Activated naive CD8-positive, alpha-beta T cell treated with anti-CD3 and anti-CD28 coated beads, Interleukin-2, amount 50 U/mL, for 24 hours (primary cell): Measurements from ENCODE around the gene BLVRA.
"Not testable (repeated sequence)": the region's sequence is repeated elsewhere in the genome, so short reads cannot be mapped to it uniquely, and the experiment has no call there.

Source experiments
- ATAC-seq: fragments of 150-1000 bp; cut with Tn5 transposase; one replicate; pipeline ENCODE4 v1.10.0; 2021
- DNase-seq: peaks from one replicate; pipeline ENCODE4 v3.0.0; 2021
- H3K27ac Mint-ChIP-seq: one replicate; pipeline ENCODE4 v1.8.0; 2021; ENCODE audit warnings: mild to moderate bottlenecking, mixed read lengths
- H3K27me3 Mint-ChIP-seq: one replicate; pipeline ENCODE4 v1.8.0; 2021; ENCODE audit warnings: mixed read lengths
- H3K36me3 Mint-ChIP-seq: one replicate; pipeline ENCODE4 v1.8.0; 2021; ENCODE audit warnings: low read depth, mixed read lengths
- H3K4me1 Mint-ChIP-seq: one replicate; pipeline ENCODE4 v1.8.0; 2021; ENCODE audit warnings: mixed read lengths
- H3K4me3 Mint-ChIP-seq: one replicate; pipeline ENCODE4 v1.8.0; 2021; ENCODE audit warnings: mild to moderate bottlenecking, moderate library complexity, mixed read lengths
- H3K9me3 Mint-ChIP-seq: one replicate; pipeline ENCODE4 v1.8.0; 2021; ENCODE audit warnings: mixed read lengths

The BLVRA gene

DNA sequence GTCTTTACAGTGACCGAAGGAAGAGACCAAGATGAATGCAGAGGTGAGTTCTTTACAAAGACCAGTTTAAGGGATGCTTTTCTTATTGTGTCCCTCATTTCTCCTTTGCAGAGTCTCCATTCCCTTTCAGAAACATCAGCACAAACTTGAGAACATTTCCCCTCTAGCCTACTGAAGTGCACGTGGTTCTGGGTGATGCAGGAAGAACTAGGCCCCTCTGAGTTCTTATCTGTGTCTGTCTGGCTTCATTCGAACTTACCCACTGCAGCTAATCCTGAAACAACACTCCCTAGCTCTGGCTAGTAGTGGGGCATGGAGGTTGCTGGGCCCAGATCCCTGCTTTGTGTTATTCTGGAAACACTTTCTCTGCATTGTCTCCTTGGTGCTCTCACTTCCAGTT is 12.6 kb downstream of the BLVRA start:
- ATAC-seq (no peak), DNase-seq (no peak)
- peaks cover 14% of the 10 kb centered on the region for H3K36me3 Mint-ChIP-seq
- no peaks in the 10 kb centered on the region for H3K27me3 Mint-ChIP-seq
- no peaks in the 10 kb centered on the region for H3K9me3 Mint-ChIP-seq
- H3K27ac Mint-ChIP-seq = no peak overlapping the region
- peaks cover 4% of the 10 kb centered on the region for H3K4me1 Mint-ChIP-seq
- no peak overlapping the region for H3K4me3 Mint-ChIP-seq

DNA sequence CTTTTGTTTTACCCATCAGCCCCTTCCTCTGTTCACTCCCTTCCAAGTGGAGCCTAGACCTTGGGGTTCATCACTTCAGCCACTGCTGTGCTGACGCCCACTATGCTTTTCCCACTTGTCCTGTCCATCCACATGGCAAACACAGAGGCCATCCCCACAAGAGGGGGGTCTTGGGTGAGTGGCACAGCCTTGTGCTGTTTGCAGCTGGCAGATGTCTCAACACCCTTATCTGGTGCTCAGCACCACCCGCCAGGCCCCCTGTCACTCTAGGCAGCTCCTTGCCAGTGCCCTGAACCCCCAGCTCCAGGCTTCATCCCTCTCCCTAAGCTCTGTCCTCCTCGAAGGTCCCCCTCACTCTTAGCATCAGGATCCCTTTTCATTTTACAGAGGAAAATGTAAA is 13.1 kb downstream of the BLVRA start:
- peaks cover 17% of the 10 kb centered on the region for H3K36me3 Mint-ChIP-seq
- no peaks in the 10 kb centered on the region for H3K9me3 Mint-ChIP-seq
- no peak for DNase-seq
- H3K27me3 Mint-ChIP-seq = no peaks in the 10 kb centered on the region
- no peak for ATAC-seq
- no peak overlapping the region for H3K4me3 Mint-ChIP-seq
- H3K27ac Mint-ChIP-seq = no peak overlapping the region
- peaks cover 4% of the 10 kb centered on the region for H3K4me1 Mint-ChIP-seq

DNA sequence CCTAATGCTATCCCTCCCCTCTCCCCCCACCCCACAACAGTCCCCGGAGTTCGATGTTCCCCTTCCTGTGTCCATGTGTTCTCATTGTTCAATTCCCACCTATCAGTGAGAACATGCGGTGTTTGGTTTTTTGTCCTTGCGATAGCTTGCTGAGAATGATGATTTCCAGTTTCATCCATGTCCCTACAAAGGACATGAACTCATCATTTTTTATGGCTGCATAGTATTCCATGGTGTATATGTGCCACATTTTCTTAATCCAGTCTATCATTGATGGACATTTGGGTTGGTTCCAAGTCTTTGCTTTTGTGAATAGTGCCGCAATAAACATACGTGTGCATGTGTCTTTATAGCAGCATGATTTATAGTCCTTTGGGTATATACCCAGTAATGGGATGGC is 14.8 kb downstream of the BLVRA start:
- not testable (repeated sequence) for H3K4me1 Mint-ChIP-seq

DNA sequence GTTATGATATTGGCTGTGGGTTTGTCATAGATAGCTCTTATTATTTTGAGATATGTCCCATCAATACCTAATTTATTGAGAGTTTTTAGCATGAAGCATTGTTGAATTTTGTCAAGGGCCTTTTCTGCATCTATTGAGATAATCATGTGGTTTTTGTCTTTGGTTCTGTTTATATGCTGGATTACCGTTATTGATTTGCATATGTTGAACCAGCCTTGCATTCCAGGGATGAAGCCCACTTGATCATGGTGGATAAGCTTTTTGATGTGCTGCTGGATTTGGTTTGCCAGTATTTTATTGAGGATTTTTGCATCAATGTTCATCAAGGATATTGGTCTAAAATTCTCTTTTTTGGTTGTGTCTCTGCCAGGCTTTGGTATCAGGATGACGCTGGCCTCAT is 16.8 kb downstream of the BLVRA start:
- H3K9me3 Mint-ChIP-seq, DNase-seq, H3K27me3 Mint-ChIP-seq, ATAC-seq, H3K27ac Mint-ChIP-seq, H3K4me3 Mint-ChIP-seq, H3K4me1 Mint-ChIP-seq: not testable (repeated sequence)
- peaks cover 26% of the 10 kb centered on the region for H3K36me3 Mint-ChIP-seq

More for the DNA sequence above, 14.8 kb downstream of the BLVRA start:
- not testable (repeated sequence) for DNase-seq, H3K27me3 Mint-ChIP-seq, H3K9me3 Mint-ChIP-seq, H3K4me3 Mint-ChIP-seq, H3K27ac Mint-ChIP-seq, ATAC-seq
- H3K36me3 Mint-ChIP-seq = peaks cover 20% of the 10 kb centered on the region

DNA sequence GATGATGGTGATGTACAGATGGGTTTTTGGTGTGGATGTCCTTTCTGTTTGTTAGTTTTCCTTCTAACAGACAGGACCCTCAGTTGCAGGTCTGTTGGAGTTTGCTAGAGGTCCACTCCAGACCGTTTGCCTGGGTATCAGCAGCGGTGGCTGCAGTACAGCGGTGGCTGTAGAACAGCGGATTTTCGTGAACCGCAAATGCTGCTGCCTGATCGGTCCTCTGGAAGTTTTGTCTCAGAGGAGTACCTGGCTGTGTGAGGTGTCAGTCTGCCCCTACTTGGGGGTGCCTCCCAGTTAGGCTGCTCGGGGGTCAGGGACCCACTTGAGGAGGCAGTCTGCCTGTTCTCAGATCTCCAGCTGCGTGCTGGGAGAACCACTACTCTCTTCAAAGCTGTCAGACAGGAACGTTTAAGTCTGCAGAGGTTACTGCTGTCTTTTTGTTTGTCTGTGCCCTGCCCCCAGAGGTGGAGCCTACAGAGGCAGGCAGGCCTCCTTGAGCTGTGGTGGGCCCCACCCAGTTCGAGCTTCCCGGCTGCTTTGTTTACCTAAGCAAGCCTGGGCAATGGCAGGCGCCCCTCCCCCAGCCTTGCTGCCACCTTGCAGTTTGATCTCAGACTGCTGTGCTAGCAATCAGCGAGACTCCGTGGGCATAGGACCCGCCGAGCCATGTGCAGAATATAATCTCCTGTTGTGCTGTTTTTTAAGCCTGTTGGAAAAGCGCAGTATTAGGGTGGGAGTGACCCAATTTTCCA is 20.0 kb downstream of the BLVRA start:
- not testable (repeated sequence) for H3K27ac Mint-ChIP-seq, DNase-seq

DNA sequence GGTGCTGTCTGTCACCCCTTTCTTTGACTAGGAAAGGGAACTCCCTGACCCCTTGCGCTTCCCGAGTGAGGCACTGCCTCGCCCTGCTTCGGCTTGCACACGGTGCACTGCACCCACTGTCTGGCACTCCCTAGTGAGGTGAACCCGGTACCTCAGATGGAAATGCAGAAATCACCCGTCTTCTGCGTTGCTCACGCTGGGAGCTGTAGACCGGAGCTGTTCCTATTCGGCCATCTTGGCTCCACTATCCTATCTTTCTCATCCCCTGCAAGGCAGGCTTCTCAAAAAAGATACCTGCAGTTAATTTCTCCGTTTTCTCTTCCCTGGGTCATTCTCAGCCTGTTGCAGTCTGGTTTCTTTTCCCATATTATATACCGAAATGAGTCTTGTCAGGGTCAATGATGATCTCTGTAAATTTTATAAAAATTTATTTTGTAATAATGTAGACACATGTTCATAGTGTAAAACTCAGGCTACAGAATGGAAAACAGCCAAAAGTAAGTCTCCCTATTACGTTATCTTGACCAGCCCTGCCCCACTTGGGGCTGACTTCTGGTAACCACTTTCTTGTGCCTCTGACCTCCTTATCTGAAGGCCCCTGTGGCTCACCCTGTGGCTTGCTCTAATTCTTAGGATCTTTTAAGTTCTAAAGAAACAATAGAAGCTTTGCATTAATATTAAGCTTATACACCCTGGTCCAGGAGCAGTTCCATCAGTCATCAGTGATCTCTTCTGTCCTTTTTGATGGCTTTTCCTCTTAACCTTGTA is 20.7 kb downstream of the BLVRA start:
- H3K4me3 Mint-ChIP-seq = no peak overlapping the region
- no peak overlapping the region for H3K27ac Mint-ChIP-seq
- H3K27me3 Mint-ChIP-seq = no peaks in the 10 kb centered on the region
- H3K9me3 Mint-ChIP-seq = no peaks in the 10 kb centered on the region
- DNase-seq = no peak
- no peak for ATAC-seq
- peaks cover 13% of the 10 kb centered on the region for H3K36me3 Mint-ChIP-seq
- peaks cover 3% of the 10 kb centered on the region for H3K4me1 Mint-ChIP-seq

More for the DNA sequence above, 20.0 kb downstream of the BLVRA start:
- H3K9me3 Mint-ChIP-seq, H3K4me1 Mint-ChIP-seq, H3K4me3 Mint-ChIP-seq, ATAC-seq, H3K27me3 Mint-ChIP-seq: not testable (repeated sequence)
- H3K36me3 Mint-ChIP-seq = peaks cover 16% of the 10 kb centered on the region

DNA sequence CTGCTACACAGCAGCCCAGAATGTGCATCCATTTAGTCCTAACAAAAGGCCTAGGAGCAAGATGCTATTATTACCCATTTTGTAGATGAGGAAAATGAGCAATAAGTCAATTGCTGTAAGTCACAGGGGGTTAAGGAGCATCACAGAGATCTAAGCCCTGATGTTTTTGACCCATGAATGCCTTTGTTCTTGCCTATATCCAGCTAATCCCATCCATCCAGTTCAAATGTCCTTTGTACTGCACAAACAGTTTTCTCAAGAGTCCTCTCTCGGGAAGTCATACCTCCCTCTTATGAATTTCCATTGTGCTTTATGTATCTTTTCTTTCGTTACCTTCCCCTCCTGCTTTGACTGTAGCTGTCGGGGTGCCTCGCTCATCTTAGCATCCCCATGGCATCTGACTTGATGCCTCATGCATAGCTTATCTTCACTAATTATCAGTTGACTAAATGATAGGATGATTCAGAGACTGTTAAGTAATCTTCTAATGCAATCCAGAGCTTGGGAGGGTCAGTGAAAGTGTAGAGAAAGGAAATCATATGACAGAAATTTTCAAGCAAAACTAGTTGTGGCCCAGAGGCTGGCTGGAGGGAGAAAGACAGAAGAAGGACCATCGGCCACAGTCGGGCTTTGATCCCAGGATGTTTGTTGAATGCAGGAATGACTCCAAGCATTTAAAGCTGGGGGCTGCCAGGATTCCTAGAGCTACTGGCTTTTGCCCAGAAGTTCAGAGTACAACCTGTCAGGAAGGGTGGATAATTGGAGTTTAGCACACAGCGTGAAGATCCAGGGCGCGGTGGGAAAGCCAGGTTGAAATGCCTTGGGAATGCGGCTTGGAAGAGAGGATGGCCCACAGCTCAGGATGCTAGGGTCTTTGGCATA is 23.5 kb downstream of the BLVRA start:
- ATAC-seq = no peak
- Mint-ChIP-seq H3K27me3 (no peaks in the 10 kb centered on the region), H3K4me3 (no peak overlapping the region), H3K27ac (no peak overlapping the region), H3K4me1 (peaks cover 14% of the 10 kb centered on the region), H3K9me3 (no peaks in the 10 kb centered on the region), H3K36me3 (peaks cover 10% of the 10 kb centered on the region)
- no peak for DNase-seq

DNA sequence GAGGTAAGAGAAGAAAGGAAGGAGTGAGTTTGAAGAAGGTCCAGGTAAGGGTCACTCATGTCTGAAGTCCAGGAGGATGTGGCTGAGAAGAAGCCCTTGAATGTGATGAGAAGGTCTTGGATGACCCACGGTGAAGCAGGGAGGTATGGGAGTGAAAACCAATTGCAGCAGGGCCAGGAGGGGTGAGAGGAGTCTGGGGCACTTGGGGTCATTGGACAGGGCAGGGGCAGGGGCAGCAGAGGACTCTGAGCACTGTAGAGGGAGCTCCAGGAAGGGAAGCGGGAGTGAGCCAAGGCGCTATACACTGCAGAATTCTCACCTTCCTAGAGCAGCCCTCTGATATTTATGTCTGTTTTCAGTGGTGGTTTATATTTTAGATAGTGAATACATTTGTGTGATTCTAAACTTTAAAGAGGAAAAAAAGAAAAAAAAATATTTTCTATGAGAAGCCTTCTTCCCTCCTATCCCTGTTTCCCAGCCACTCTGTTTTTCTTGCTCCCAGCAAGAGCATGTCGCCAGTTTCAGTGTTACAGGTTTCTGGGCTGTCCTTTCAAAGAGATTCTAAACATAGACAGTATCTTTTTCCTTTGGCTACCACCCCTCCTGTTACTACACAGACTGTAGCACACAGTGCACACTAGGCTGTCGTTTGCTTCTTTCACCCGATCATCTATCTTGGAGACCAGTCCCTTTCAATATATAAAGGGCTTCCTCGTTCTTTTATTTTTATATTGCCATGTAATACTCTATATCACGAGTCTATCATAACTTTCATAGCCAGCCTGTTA is 24.5 kb downstream of the BLVRA start:
- Mint-ChIP-seq H3K36me3 (peaks cover 7% of the 10 kb centered on the region), H3K9me3 (no peaks in the 10 kb centered on the region), H3K4me1 (peaks cover 14% of the 10 kb centered on the region), H3K27me3 (no peaks in the 10 kb centered on the region), H3K27ac (no peak overlapping the region), H3K4me3 (no peak overlapping the region)
- DNase-seq = no peak
- no peak for ATAC-seq

DNA sequence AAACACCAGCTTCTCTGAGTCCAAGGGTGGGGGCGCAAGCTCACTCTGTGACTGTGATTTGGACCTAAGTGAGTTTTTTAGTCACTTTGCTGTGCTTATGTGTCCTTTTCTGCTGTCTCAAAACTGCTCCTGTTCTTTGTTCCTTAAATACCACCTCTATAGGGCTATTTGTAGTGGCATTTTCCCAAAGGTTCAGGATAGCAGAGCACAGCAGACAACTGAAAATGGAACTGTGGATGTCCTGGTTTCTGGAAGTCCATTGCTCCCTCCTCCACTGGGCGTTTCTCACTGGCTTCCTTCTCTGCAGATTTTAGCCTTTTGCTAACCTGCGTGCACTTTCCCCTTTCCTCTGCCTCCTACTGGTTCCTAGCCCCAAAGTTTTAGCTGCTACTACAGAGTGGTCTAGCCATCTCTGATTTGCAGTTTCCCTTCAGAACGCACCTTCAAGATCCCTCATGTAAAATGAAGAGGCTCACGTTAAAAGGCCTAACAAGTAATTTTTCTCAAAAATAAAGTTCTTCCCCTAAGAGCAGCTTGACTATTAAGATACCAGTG is 25.6 kb downstream of the BLVRA start:
- no peaks in the 10 kb centered on the region for H3K27me3 Mint-ChIP-seq
- H3K36me3 Mint-ChIP-seq = peaks cover 5% of the 10 kb centered on the region
- H3K27ac Mint-ChIP-seq = no peak overlapping the region
- DNase-seq (no peak), ATAC-seq (no peak)
- peaks cover 16% of the 10 kb centered on the region for H3K4me1 Mint-ChIP-seq
- H3K9me3 Mint-ChIP-seq = no peaks in the 10 kb centered on the region
- no peak overlapping the region for H3K4me3 Mint-ChIP-seq

DNA sequence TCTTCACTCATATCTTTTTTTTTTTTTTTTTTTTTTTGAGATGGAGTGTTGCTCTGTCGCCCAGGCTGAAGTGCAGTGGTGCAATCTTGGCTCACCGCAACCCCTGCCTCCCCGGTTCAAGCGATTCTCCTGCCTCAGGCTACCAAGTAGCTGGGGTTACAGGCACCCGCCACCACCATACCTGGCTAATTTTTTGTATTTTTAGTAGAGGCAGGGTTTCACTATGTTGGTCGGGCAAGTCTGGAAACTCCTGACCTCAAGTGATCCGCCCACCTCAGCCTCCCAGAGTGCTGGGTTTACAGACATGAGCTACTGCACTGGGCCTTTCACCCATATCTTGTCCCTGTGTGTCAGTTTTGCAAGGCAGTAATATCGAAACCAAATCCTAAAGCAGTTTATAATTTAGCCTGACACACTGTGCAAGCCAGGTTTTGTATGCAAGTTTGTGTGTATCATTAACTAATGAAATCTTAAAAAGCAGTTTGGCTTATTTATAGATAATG is 26.2 kb downstream of the BLVRA start:
- H3K36me3 Mint-ChIP-seq, H3K27me3 Mint-ChIP-seq, H3K27ac Mint-ChIP-seq, H3K9me3 Mint-ChIP-seq, H3K4me3 Mint-ChIP-seq: not testable (repeated sequence)
- ATAC-seq (peak; percentile 92), DNase-seq (peak; percentile 45)
- peaks cover 16% of the 10 kb centered on the region for H3K4me1 Mint-ChIP-seq

DNA sequence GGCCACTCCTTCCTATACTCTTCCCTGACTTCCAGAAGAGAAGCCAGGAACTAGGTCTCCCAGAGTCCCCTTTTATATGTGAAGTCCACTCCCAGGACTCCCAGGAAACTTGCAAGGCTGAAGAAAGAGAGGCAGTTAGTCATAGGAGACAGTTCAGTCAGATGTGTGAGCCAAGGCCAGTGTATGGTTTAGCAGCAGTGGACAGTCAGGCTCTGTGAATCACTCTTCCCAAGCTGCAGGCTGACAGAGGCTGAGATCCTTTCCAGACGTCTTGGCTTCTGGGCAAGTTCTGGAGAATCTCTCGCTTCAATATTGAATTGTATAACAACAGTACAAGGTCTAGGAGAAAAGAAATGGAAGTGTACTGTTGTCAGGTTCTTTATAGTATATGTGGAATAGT is 26.9 kb downstream of the BLVRA start:
- Mint-ChIP-seq H3K27ac (no peak overlapping the region), H3K4me1 (peaks cover 16% of the 10 kb centered on the region), H3K36me3 (peaks cover 3% of the 10 kb centered on the region), H3K9me3 (no peaks in the 10 kb centered on the region), H3K4me3 (no peak overlapping the region), H3K27me3 (no peaks in the 10 kb centered on the region)
- DNase-seq = no peak
- no peak for ATAC-seq

DNA sequence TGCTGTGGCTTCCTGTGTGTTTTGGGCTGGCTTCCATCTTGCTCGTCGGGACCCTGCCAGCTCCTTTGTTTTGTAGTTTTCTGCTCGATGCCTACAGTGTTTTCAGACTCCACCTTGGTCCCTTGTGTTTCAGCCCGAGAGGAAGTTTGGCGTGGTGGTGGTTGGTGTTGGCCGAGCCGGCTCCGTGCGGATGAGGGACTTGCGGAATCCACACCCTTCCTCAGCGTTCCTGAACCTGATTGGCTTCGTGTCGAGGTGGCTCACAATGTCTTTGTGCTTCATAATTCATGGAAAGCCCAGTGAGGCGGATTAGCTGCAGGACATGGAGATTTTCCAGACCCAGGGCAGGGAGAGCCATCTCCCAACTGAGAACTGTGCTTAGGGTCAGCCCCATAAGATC is 29.3 kb downstream of the BLVRA start:
- no peaks in the 10 kb centered on the region for H3K27me3 Mint-ChIP-seq
- H3K4me3 Mint-ChIP-seq = no peak overlapping the region

DNA sequence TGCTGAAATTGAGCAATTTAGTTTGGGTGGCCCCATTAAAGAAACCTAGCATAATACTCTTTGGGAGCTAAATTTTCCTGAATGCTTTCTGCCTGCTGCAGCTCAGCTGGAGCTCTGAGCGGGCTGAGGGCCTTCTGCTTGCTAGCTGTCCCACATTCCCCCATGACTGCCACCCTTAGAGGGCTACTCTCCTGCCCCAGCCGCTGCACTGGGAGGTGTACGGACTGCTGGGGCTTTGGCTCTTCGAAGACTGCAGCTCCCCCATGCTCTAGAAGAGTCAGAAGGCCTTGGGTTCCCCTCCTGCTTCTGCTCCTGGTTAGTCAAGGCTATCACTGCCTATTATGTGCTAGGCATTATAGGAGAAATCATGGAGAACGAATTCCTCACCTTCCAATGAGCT is 31.5 kb downstream of the BLVRA start:
- Mint-ChIP-seq H3K9me3 (no peaks in the 10 kb centered on the region), H3K4me3 (no peak overlapping the region), H3K4me1 (peaks cover 7% of the 10 kb centered on the region), H3K36me3 (peaks cover 9% of the 10 kb centered on the region), H3K27me3 (no peaks in the 10 kb centered on the region), H3K27ac (no peak overlapping the region)
- ATAC-seq (no peak), DNase-seq (no peak)

More for the DNA sequence above, 29.3 kb downstream of the BLVRA start:
- Mint-ChIP-seq H3K4me1 (peaks cover 16% of the 10 kb centered on the region), H3K9me3 (no peaks in the 10 kb centered on the region), H3K27ac (no peak overlapping the region), H3K36me3 (peaks cover 8% of the 10 kb centered on the region)
- no peak for DNase-seq
- ATAC-seq = no peak
